ENCODE measurements around the gene NPIPB12. TPM values are rescaled to one million over a fixed set of nuclear protein-coding genes. Genes with fewer than 3 reads are reported as not detected.
"Not testable (repeated sequence)": the region's sequence is repeated elsewhere in the genome, so short reads cannot be mapped to it uniquely, and the experiment has no call there.

The NPIPB12 gene
- total RNA-seq = 17.6 and 45.1 TPM in 2 replicates

DNA sequence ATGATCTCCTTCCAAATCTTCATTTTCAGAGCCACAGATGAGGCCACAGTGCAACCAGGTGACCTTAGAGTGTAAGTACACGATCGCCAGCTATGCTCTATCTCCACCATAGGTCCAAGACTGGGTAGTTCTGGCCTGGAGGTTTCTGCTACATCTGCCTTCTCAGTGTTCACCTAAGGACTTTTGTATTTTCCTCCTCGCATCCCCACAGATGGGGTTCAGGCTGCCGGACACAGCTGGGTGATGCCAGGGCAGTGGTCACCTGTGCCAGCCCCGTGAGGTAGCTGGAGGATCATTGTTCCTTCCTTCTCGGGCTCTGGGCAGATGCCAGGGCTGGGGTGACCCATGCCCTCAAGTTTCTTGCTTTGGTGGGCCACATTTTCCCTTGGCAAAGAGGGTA is at the start of gene NPIPB12:
Gene NPIPB12 (minus strand): TSS at position 101 of the 400 bp plus-strand sequence.
- DNase-seq = not testable (repeated sequence)

DNA sequence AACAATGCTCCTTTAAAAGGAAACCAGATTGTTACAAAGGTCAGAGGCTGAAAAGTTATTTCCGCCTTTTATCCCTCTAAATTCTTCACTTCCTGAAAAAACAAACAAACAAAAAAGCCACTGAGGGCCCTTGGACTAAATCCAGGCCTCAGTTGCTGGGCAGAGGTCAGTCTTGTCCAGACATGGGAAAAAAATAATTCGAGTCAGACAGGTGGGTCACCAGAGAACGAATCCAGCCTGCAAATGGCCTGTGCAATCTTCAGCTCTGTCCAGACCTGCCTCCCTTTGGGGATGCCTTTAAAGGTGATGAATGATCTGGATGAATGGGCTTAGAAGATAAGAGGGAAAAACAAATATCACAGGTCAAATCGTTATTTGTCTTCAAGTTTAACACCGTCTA is 15.3 kb upstream of the NPIPB12 start:
- not testable (repeated sequence) for DNase-seq

DNA sequence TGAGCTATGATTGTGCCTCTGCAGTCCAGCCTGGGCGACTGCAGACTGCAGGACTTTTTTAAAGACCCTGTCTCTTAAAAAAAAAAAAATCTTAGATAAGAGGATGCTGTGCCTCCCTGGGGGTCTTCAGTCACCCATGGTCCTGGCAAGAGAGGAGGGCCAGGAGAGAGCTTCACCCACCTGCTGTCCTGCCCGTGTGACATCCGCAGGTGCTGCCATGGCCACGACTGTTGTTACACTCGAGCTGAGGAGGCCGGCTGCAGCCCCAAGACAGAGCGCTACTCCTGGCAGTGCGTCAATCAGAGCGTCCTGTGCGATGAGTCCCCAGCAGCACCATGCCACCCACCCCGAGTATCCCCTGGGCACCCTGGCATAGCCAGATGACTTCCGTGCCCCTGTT is 23.9 kb downstream of the NPIPB12 start:
- DNase-seq = not testable (repeated sequence)

DNA sequence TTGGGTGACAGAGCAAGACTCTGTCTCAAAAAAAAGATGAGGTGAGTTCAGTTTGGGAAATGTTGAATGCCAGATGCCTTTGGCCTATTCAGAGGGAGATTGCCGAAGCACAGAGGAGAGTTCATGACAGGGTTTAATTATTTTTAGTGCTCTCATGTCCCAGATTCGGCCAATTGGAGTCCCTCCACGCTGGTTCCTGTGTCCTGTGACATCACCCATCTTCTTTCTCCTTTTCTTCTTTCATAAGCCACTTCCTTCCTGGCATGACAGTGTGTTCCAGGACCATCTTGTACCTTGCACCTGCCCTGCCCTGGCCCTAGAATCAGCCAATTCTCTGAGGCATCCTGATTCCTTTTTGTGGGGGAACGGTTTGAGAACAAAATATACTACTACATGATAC is 34.1 kb downstream of the NPIPB12 start:
- not testable (repeated sequence) for DNase-seq

DNA sequence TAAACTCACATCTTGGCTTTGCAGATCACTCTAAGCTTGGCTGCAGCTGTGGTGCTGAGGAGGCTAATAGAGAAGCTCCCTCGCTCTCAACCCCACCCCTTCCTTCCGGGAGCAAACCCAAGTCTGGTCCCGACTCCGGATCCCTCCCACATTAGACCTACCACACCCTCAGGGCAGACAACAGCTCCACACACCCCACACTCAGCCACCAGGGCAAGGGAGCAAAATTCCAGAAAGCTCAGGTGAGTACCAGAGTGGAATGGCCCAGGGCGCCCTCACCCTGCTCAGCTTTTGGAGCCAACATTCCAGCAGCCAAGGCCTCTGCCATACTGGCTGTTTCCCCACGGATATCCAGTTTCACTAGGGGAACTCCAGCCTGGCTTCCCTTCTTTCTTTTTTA is 36.5 kb downstream of the NPIPB12 start:
- not testable (repeated sequence) for DNase-seq

DNA sequence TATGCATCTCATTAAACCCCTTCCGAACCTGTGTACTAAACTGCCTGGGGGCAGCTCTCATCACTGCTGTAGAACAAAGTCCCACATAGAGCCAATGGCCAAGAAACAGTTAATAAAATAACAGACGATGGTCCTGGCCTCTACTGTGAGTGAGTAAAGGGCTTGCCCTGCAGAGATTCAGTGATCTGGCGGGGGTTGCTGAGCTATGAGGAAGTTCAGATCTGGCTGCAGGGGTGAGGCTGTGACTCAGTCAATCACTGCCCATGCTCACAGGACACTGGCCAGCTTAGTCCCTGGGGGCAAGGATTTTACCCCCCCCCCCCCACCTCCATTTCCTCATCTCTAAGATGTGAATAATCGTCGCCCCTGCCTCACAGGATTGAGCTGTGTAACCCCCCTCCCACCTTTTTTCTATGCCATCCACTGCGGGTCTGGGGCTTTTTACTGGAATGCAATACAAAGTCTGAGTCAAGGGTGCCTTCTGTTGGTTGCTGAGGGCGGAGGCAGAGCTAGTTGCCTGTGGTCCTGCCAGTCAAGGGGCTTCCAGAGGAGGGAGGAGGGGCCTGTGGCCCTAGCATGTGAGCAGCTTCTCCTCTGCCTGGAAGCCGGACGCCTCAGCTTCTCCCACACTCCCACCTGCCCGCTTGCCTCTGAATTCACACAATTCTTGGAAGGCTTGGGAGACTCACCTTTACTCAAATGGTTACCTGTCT is 38.4 kb downstream of the NPIPB12 start:
- not testable (repeated sequence) for DNase-seq

DNA sequence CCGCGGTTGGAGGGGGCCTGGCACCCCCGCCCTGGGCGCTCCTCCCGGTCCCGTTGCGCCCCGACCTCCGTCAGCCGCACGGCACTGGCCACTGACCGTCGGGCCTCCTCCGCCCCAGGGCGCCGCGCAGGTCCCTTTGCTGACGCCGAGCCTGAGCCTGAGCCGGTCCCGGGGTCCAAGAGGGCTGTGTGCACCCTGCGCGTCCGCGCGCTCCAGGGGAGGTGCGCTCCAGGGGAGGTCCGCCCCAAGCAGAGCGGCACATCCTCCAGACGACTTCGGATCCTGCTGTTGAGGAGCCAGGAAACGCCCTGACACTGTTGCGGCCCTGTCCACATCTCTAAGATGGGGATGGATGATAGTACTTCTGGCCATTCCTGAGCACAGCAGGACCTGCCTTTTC is 39.3 kb downstream of the NPIPB12 start:
- not testable (repeated sequence) for DNase-seq

GRCh38 chr16:29465985-29466824 is 40.0 kb downstream of the NPIPB12 start:
- DNase-seq = not testable (repeated sequence)

DNA sequence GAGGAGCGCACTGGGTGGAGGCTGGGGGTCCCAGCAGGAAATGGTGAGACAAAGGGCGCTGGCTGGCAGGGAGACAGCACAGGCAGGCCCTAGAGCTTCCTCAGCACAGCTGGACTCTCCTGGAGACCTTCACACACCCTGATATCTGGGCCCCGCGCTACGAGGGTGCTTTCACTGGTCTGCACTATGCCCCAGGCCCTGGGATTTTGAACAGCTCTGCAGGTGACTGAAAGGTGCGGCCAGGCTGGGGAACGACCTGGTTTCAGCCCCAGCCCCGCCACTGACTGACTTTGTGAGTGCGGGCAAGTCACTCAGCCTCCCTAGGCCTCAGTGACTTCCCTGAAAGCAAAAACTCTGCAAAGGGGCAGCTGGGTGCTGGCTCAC is 45.6 kb downstream of the NPIPB12 start:
- DNase-seq = not testable (repeated sequence)

- not testable (repeated sequence) for DNase-seq
Measured at GRCh38 chr16:29459706-29460646, 46.2 kb downstream of the NPIPB12 start, which contains the start of gene SULT1A4. TSS of gene SULT1A4 (plus strand) at chr16:29459913. CDS start at chr16:29461386, 1,473 bp downstream.

- not testable (repeated sequence) for DNase-seq
Measured at GRCh38 chr16:29457660-29458059, 48.5 kb downstream of the NPIPB12 start.

- DNase-seq = not testable (repeated sequence)
Measured at GRCh38 chr16:29454828-29455227, 51.4 kb downstream of the NPIPB12 start.

- not testable (repeated sequence) for DNase-seq
Measured at GRCh38 chr16:29454269-29454668, 51.9 kb downstream of the NPIPB12 start, which contains the start of the genes BOLA2 and SLX1B. TSS of gene BOLA2 (minus strand) at chr16:29454351. CDS start at chr16:29454253, 98 bp downstream. TSS of gene SLX1B (plus strand) at chr16:29454533.

GRCh38 chr16:29453754-29454153 is 52.5 kb downstream of the NPIPB12 start:
- DNase-seq = not testable (repeated sequence)

Other genes starting within 250 kb of the NPIPB12 start
- gene NPIPB11, start 99.7 kb downstream of the NPIPB12 start, total RNA-seq = 1.2 and 5.1 TPM in 2 replicates
- 28.9 and 32.7 TPM in 2 replicates for gene BOLA2, start 52.1 kb downstream of the NPIPB12 start, total RNA-seq
- gene SLX1B, start 51.9 kb downstream of the NPIPB12 start, total RNA-seq = 31.3 and 33.4 TPM in 2 replicates
- gene SULT1A4, start 46.5 kb downstream of the NPIPB12 start, total RNA-seq = 18.1 and 18.4 TPM in 2 replicates
- not detected in 2 replicates for gene SPN, start 156.8 kb upstream of the NPIPB12 start, total RNA-seq
- 0.28 and 1.0 TPM in 2 replicates for gene QPRT, start 172.8 kb upstream of the NPIPB12 start, total RNA-seq
- not detected in 2 replicates for gene C16orf54, start 239.6 kb upstream of the NPIPB12 start, total RNA-seq

Data from dermis blood vessel endothelial cell (primary cell).